Erythroblast (primary cell): ENCODE measurements around the gene INIP.

Experiments used
- GATA1 ChIP-seq: IDR thresholded peaks from 2 replicates; pipeline ENCODE4 v1.6.1; 2011; ENCODE audit warnings: low read depth, mild to moderate bottlenecking, control low read depth, low read length, moderate library complexity
- POLR2A ChIP-seq: IDR thresholded peaks from 2 replicates; pipeline ENCODE4 v1.6.1; 2011; ENCODE audit warnings: mild to moderate bottlenecking, low read length

DNA sequence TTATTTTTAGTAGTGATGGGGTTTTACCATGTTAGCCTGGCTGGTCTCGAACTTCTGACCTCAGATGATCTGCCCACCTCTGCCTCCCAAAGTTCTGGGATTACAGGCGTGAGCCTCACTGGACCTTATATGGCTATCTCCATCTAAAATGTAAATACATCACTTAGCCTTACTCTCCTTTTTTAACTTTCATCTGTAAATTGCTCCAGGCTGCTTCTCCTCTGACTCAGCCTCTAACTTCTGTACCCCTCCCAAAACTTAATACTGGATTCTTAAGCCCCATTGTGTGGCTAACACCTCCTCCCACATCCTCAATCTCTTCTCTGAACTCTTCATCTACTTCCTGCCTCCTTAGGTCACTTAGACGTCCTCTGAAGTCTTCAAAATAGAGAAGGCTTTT is 36.7 kb upstream of the INIP start:
- TF ChIP-seq POLR2A (no peak), GATA1 (no peak)
